Lower lobe of right lung (tissue), 2 donors: ENCODE measurements around the gene NR1I2. TPM values are rescaled to one million over a fixed set of nuclear protein-coding genes. Genes with fewer than 3 reads are reported as not detected.

Experiments used
- ATAC-seq, 2 donors: fragments of 200-7000 bp; cut with Tn5 transposase; one replicate each; pipeline ENCODE4 v1.9.1; 2020 to 2022; ENCODE audit warnings: mild to moderate bottlenecking in 2 of 2, moderate library complexity in 2 of 2
- DNase-seq: peaks from one replicate; pipeline ENCODE4 v3.0.0-alpha.2; 2020
- H3K27ac ChIP-seq: fragments of 200-600 bp; one replicate; pipeline ENCODE4 v1.8.0; 2022
- H3K27me3 ChIP-seq: fragments of 200-600 bp; one replicate; pipeline ENCODE4 v1.8.0; 2022; ENCODE audit warnings: low read depth
- H3K36me3 ChIP-seq: fragments of 200-600 bp; one replicate; pipeline ENCODE4 v1.8.0; 2022; ENCODE audit warnings: mild to moderate bottlenecking
- H3K4me1 ChIP-seq: fragments of 200-600 bp; one replicate; pipeline ENCODE4 v1.8.0; 2022
- H3K4me3 ChIP-seq: fragments of 200-600 bp; one replicate; pipeline ENCODE4 v1.8.0; 2022; ENCODE audit warnings: mild to moderate bottlenecking
- H3K9me3 ChIP-seq: fragments of 200-600 bp; one replicate; pipeline ENCODE4 v1.8.0; 2022
- CTCF ChIP-seq: fragments of 200-600 bp; IDR thresholded peaks from one replicate; pipeline ENCODE4 v1.8.0; 2022; ENCODE audit warnings: antibody characterized with exemption, mild to moderate bottlenecking
- intact Hi-C: fragments of 100-400 bp; cut with DNase I; formaldehyde crosslinking; loops from one replicate; pipeline ENCODE4 v1.11.0; 2022
- total RNA-seq: library from RNA; stranded (reverse); fragmentation: NEBNext Ultra II Directional; extraction: Animal tissue kit (Norgen Biotek cat#: 25700); gene quantifications from one replicate; pipeline ENCODE4 v1.2.1, GENCODE V29; 2021
- donor health status: DM: no; HTN: yes; CAD: no; lungs with severe emphysema.

NR1I2 gene
- total RNA-seq, 1 donor from 2014 or later = 0.21 TPM

- ATAC-seq (no peak), DNase-seq (no peak)
- no peaks in the 10 kb centered on the region for H3K9me3 ChIP-seq
- H3K36me3 ChIP-seq = no peaks in the 10 kb centered on the region
- no peak overlapping the region for H3K27ac ChIP-seq
- H3K4me1 ChIP-seq = no peaks in the 10 kb centered on the region
- H3K4me3 ChIP-seq = no peak overlapping the region
- intact Hi-C loops = no loop called here
- no peak for TF ChIP-seq CTCF
- H3K27me3 ChIP-seq = no peaks in the 10 kb centered on the region
These were observed 19.0 kb upstream of the NR1I2 start for GRCh38 chr3:119762876-119763275.

- no peak for TF ChIP-seq CTCF
- no peak overlapping the region for H3K4me3 ChIP-seq
- no peak overlapping the region for H3K27ac ChIP-seq
- no peaks in the 10 kb centered on the region for H3K36me3 ChIP-seq
- H3K27me3 ChIP-seq = no peaks in the 10 kb centered on the region
- no peaks in the 10 kb centered on the region for H3K9me3 ChIP-seq
- DNase-seq = no peak
- ATAC-seq = no peak
- intact Hi-C loops = no loop called here
- H3K4me1 ChIP-seq = no peaks in the 10 kb centered on the region
These were observed 18.4 kb upstream of the NR1I2 start for GRCh38 chr3:119763466-119763865.

- Histone ChIP-seq H3K9me3 (no peaks in the 10 kb centered on the region), H3K27me3 (no peaks in the 10 kb centered on the region), H3K36me3 (no peaks in the 10 kb centered on the region), H3K4me3 (no peak overlapping the region), H3K27ac (no peak overlapping the region), H3K4me1 (no peaks in the 10 kb centered on the region)
- DNase-seq (no peak), ATAC-seq (no peak)
- intact Hi-C loops = no loop called here
- TF ChIP-seq CTCF = no peak
These were observed 16.7 kb upstream of the NR1I2 start for GRCh38 chr3:119765239-119765638.

GRCh38 chr3:119767936-119768601 is 13.8 kb upstream of the NR1I2 start:
- H3K4me1 ChIP-seq = no peaks in the 10 kb centered on the region
- TF ChIP-seq CTCF = no peak
- H3K9me3 ChIP-seq = no peaks in the 10 kb centered on the region
- H3K27me3 ChIP-seq = no peaks in the 10 kb centered on the region
- H3K27ac ChIP-seq = no peak overlapping the region
- H3K4me3 ChIP-seq = no peak overlapping the region
- DNase-seq (no peak), ATAC-seq (no peak)
- H3K36me3 ChIP-seq = no peaks in the 10 kb centered on the region
- intact Hi-C loops = no loop called here

GRCh38 chr3:119768668-119769393 is 13.1 kb upstream of the NR1I2 start:
- DNase-seq = no peak
- H3K36me3 ChIP-seq = no peaks in the 10 kb centered on the region
- ATAC-seq = no peak
- intact Hi-C loops = no loop called here
- H3K27ac ChIP-seq = no peak overlapping the region
- H3K4me1 ChIP-seq = no peaks in the 10 kb centered on the region
- no peaks in the 10 kb centered on the region for H3K27me3 ChIP-seq
- no peak overlapping the region for H3K4me3 ChIP-seq
- no peak for TF ChIP-seq CTCF
- H3K9me3 ChIP-seq = no peaks in the 10 kb centered on the region
